ENCODE data around the gene SCNN1A.

Gene SCNN1A

GRCh38 chr12:6333566-6333965 lies 41.8 kb downstream of the SCNN1A start:
- POLR2A ChIA-PET = interaction anchor here (1.1 to 2.5 kb wide), 6 partner anchors 8 to 200 kb away, joined by 3 to 12 read pairs (median 6); partner anchors contain the start of genes GAPDH, TNFRSF1A and VAMP1
- CTCF ChIA-PET = interaction anchor here (1.4 to 5.4 kb wide), 3 partner anchors 12 to 132 kb away, joined by 3 to 43 read pairs (median 5); no protein-coding TSS in a partner anchor

GRCh38 chr12:6333029-6333428 lies 42.3 kb downstream of the SCNN1A start:
- ChIA-PET POLR2A (interaction anchor here (0.8 to 2.5 kb wide), 9 partner anchors 9 to 201 kb away, joined by 3 to 12 read pairs (median 4); partner anchors contain the start of genes GAPDH, LTBR, TNFRSF1A and VAMP1), CTCF (interaction anchor here (0.9 to 5.4 kb wide), 5 partner anchors 12 to 345 kb away, joined by 3 to 43 read pairs (median 5); no protein-coding TSS in a partner anchor)
- DNase-seq (ENCODE audit: low read depth, low spot score) = no peak
- no peak for TF ChIP-seq CTCF (IDR thresholded peaks at IDR 0.05; ENCODE audit: insufficient read depth, low read length, missing control alignments)
- no peak overlapping the region for H3K4me3 ChIP-seq (ENCODE audit: low read depth, low read length)

More at GRCh38 chr12:6333566-6333965, 41.8 kb downstream of the SCNN1A start:
- DNase-seq (ENCODE audit: low read depth, low spot score) = peak; percentile 57
- no peak for TF ChIP-seq CTCF (IDR thresholded peaks at IDR 0.05; ENCODE audit: insufficient read depth, low read length, missing control alignments)
- H3K4me3 ChIP-seq (ENCODE audit: low read depth, low read length) = no peak overlapping the region

GRCh38 chr12:6332459-6332858 lies 42.9 kb downstream of the SCNN1A start:
- no peak overlapping the region for H3K4me3 ChIP-seq (ENCODE audit: low read depth, low read length)
- DNase-seq (ENCODE audit: low read depth, low spot score) = peak; percentile 73
- ChIA-PET CTCF (interaction anchor here (0.9 to 5.4 kb wide), 5 partner anchors 13 to 344 kb away, joined by 3 to 43 read pairs (median 5); no protein-coding TSS in a partner anchor), POLR2A (interaction anchor here (0.8 to 2.5 kb wide), 8 partner anchors 9 to 202 kb away, joined by 3 to 12 read pairs (median 4); partner anchors contain the start of genes GAPDH, LTBR, TNFRSF1A and VAMP1)
- TF ChIP-seq CTCF (IDR thresholded peaks at IDR 0.05; ENCODE audit: insufficient read depth, low read length, missing control alignments) = no peak

- TF ChIP-seq CTCF (IDR thresholded peaks at IDR 0.05; ENCODE audit: insufficient read depth, low read length, missing control alignments) = no peak
- no peak for DNase-seq (ENCODE audit: low read depth, low spot score)
- CTCF ChIA-PET = interaction anchor here (1.5 to 1.9 kb wide), 2 partner anchors 135 to 343 kb away, joined by 4 to 5 read pairs; no protein-coding TSS in a partner anchor
- POLR2A ChIA-PET = no interaction called here
- no peak overlapping the region for H3K4me3 ChIP-seq (ENCODE audit: low read depth, low read length)
These were observed 44.2 kb downstream of the SCNN1A start for GRCh38 chr12:6330999-6331714.

- H3K4me3 ChIP-seq (ENCODE audit: low read depth, low read length) = no peak overlapping the region
- ChIA-PET CTCF (interaction anchor here (0.6 to 1.5 kb wide), 3 partner anchors 51 to 233 kb away, joined by 3 to 4 read pairs (median 3); no protein-coding TSS in a partner anchor), POLR2A (no interaction called here)
- no peak for DNase-seq (ENCODE audit: low read depth, low spot score)
- TF ChIP-seq CTCF (IDR thresholded peaks at IDR 0.05; ENCODE audit: insufficient read depth, low read length, missing control alignments) = no peak
These were observed 45.2 kb downstream of the SCNN1A start for GRCh38 chr12:6330192-6330591.

- CTCF ChIA-PET = interaction anchor here (0.6 to 2.4 kb wide), 3 partner anchors 51 to 233 kb away, joined by 3 to 12 read pairs (median 3); no protein-coding TSS in a partner anchor
- no peak for DNase-seq (ENCODE audit: low read depth, low spot score)
- no peak for TF ChIP-seq CTCF (IDR thresholded peaks at IDR 0.05; ENCODE audit: insufficient read depth, low read length, missing control alignments)
- no peak overlapping the region for H3K4me3 ChIP-seq (ENCODE audit: low read depth, low read length)
- POLR2A ChIA-PET = no interaction called here
These were observed 45.7 kb downstream of the SCNN1A start for GRCh38 chr12:6329703-6330064.
